ENCODE data around the gene ALDH1L1.

DNA sequence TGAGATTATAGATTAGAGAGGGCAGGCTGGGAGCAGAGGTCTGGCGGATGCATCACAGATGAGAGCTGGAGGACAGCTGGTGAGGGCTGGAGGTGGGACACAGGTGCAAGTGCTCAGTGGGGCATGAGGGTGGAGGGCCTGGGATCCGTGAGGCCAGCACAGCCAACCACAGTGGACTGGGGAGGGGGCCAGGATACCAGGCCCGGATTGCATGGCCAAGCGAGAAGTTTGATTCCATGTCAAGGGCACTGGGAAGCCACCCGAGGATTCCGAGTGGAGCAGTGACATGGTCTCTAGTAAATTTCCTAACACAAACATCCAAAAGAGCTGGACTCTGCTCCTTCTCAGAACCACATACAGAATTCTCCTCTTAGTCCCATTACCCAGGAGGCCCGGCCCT is 52.5 kb downstream of the ALDH1L1 start:
- TF ChIP-seq, protein P1, sequence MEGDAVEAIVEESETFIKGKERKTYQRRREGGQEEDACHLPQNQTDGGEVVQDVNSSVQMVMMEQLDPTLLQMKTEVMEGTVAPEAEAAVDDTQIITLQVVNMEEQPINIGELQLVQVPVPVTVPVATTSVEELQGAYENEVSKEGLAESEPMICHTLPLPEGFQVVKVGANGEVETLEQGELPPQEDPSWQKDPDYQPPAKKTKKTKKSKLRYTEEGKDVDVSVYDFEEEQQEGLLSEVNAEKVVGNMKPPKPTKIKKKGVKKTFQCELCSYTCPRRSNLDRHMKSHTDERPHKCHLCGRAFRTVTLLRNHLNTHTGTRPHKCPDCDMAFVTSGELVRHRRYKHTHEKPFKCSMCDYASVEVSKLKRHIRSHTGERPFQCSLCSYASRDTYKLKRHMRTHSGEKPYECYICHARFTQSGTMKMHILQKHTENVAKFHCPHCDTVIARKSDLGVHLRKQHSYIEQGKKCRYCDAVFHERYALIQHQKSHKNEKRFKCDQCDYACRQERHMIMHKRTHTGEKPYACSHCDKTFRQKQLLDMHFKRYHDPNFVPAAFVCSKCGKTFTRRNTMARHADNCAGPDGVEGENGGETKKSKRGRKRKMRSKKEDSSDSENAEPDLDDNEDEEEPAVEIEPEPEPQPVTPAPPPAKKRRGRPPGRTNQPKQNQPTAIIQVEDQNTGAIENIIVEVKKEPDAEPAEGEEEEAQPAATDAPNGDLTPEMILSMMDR (CRISPR knock-in tag; IDR thresholded peaks at IDR 0.05): no peak
- TF ChIP-seq POLR2AphosphoS5 (IDR thresholded peaks at IDR 0.05; ENCODE audit: low read depth, low read length) (no peak), ZBTB7A (CRISPR knock-in tag; IDR thresholded peaks at IDR 0.05) (no peak), SMAD3 (CRISPR knock-in tag; IDR thresholded peaks at IDR 0.05) (no peak), SP4 (CRISPR knock-in tag; IDR thresholded peaks at IDR 0.05) (no peak), TCF7L2 (IDR thresholded peaks at IDR 0.05; ENCODE audit: low read depth, low read length) (no peak), POLR2A (IDR thresholded peaks at IDR 0.05; ENCODE audit: insufficient read depth in 1 of 2, low read depth in 2 of 2, low read length in 2 of 2) (no peak)
- TF ChIP-seq, protein P2, sequence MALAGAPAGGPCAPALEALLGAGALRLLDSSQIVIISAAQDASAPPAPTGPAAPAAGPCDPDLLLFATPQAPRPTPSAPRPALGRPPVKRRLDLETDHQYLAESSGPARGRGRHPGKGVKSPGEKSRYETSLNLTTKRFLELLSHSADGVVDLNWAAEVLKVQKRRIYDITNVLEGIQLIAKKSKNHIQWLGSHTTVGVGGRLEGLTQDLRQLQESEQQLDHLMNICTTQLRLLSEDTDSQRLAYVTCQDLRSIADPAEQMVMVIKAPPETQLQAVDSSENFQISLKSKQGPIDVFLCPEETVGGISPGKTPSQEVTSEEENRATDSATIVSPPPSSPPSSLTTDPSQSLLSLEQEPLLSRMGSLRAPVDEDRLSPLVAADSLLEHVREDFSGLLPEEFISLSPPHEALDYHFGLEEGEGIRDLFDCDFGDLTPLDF (CRISPR knock-in tag; IDR thresholded peaks at IDR 0.05): no peak
- TF ChIP-seq, protein P3, sequence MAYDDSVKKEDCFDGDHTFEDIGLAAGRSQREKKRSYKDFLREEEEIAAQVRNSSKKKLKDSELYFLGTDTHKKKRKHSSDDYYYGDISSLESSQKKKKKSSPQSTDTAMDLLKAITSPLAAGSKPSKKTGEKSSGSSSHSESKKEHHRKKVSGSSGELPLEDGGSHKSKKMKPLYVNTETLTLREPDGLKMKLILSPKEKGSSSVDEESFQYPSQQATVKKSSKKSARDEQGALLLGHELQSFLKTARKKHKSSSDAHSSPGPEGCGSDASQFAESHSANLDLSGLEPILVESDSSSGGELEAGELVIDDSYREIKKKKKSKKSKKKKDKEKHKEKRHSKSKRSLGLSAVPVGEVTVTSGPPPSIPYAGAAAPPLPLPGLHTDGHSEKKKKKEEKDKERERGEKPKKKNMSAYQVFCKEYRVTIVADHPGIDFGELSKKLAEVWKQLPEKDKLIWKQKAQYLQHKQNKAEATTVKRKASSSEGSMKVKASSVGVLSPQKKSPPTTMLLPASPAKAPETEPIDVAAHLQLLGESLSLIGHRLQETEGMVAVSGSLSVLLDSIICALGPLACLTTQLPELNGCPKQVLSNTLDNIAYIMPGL (CRISPR knock-in tag; IDR thresholded peaks at IDR 0.05; ENCODE audit: borderline replicate concordance in 1 of 2, low read depth in 1 of 2): no peak

Data from HepG2 (cell line).